Measurements from ENCODE around the gene ZNF432.
A peak's percentile ranks its signal among the peaks of the same experiment; 100 is the strongest.
"Not testable (repeated sequence)": the region's sequence is repeated elsewhere in the genome, so short reads cannot be mapped to it uniquely, and the experiment has no call there.

ZNF432 gene

DNA sequence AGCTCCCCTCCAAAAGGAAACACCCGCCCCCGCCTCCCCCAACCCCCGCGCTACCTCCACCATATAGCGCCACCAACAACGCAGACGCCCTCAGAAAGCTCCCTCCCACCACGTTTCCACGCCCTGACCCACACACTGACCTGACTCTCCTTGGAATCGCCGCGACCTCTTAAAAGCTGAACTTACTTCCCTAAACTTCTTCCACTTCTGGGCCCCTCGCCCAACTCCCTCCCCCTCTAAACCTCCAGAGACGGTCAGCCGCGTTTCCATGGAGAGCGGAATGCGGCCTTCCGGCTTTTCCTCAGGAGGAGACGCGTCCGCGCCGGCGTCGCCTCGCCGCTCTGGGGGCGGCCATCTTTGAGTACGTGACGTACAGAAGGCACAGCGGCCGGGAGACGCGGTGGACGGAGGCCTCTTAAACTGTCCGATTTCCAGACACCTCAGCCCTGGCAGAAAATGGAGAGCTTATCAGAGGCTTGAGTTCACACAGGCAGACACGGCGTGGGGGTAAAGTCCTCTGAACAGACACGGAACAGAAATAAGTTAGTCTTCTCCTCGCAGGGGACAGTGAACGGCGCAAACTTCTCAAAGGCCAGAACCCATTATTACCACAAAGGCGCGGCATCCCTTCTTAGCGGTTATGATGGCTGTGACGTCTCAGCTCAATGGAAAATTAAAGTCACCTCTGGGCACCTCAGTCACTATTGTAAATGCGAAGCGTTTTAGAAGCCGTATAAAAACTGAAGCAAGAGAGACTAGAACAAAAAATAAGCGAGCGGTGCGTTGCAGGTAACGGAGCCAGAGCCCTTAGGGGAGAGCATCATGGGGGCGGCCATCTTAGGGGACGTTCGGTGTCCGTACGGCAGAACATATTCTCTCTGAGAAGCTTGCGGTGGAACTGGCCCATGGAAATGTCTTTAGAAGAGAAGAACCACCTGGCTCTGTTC, at the start of gene ZNF432:
Gene ZNF432, minus strand, starts transcription at position 284 of the 947 bp plus-strand sequence. CDS start 1,970 bp downstream, outside the sequence.
- H3K9ac ChIP-seq (ENCODE audit: low read depth in 1 of 2, low read length in 2 of 2) = peak within 1 kb of the TSS; percentile 67 to 84
- H3K4me1 ChIP-seq (ENCODE audit: control insufficient read depth in 1 of 2, insufficient read depth in 2 of 2, low read length in 2 of 2) = no peaks in the 10 kb centered on the region
- peak within 1 kb of the TSS; percentile 94 for H3K27ac ChIP-seq (ENCODE audit: low read depth, low read length)
- H3K4me3 ChIP-seq (ENCODE audit: low read depth in 1 of 2, low read length in 2 of 2) = peak within 1 kb of the TSS; percentile 86
- H3K9me3 ChIP-seq (ENCODE audit: control insufficient read depth in 1 of 2, low read length in 2 of 2) = peaks cover 24 to 44% of the 10 kb centered on the region in 2 donors
- H3K36me3 ChIP-seq (ENCODE audit: control insufficient read depth in 1 of 2, insufficient read depth in 2 of 2, low read length in 2 of 2) = peaks cover 0 to 10% of the 10 kb centered on the region in 2 donors
- H3K27me3 ChIP-seq (ENCODE audit: control insufficient read depth in 1 of 2, insufficient read depth in 2 of 2, low read length in 2 of 2) = no peaks in the 10 kb centered on the region

DNA sequence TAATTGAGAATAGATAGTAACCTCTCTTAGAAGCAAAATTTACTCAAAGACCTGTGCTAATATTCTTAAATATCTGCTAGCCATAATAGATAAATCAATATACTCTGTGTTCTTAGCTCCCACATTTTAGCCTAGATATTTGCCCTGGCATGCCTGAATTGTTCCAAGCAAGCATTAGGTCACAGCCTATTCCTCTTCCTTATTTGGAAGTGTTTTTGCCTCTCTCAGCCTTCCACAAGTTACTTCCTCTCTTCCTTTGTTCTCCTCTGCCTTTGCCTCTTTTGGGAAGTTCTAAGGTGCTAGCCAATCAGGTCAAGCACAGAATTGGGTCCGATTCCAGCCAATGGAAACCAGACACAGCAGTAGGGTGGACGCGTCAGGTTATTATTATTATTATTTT, 47.8 kb upstream of the ZNF432 start:
- H3K36me3 ChIP-seq (ENCODE audit: control insufficient read depth in 1 of 2, insufficient read depth in 2 of 2, low read length in 2 of 2); H3K9ac ChIP-seq (ENCODE audit: low read depth in 1 of 2, low read length in 2 of 2); H3K4me3 ChIP-seq (ENCODE audit: low read depth in 1 of 2, low read length in 2 of 2); H3K27ac ChIP-seq (ENCODE audit: low read depth, low read length); H3K27me3 ChIP-seq (ENCODE audit: control insufficient read depth in 1 of 2, insufficient read depth in 2 of 2, low read length in 2 of 2): not testable (repeated sequence)
- Histone ChIP-seq H3K9me3 (ENCODE audit: control insufficient read depth in 1 of 2, low read length in 2 of 2) (peaks cover 24 to 31% of the 10 kb centered on the region in 2 donors), H3K4me1 (ENCODE audit: control insufficient read depth in 1 of 2, insufficient read depth in 2 of 2, low read length in 2 of 2) (peaks cover 6 to 11% of the 10 kb centered on the region in 2 donors)

DNA sequence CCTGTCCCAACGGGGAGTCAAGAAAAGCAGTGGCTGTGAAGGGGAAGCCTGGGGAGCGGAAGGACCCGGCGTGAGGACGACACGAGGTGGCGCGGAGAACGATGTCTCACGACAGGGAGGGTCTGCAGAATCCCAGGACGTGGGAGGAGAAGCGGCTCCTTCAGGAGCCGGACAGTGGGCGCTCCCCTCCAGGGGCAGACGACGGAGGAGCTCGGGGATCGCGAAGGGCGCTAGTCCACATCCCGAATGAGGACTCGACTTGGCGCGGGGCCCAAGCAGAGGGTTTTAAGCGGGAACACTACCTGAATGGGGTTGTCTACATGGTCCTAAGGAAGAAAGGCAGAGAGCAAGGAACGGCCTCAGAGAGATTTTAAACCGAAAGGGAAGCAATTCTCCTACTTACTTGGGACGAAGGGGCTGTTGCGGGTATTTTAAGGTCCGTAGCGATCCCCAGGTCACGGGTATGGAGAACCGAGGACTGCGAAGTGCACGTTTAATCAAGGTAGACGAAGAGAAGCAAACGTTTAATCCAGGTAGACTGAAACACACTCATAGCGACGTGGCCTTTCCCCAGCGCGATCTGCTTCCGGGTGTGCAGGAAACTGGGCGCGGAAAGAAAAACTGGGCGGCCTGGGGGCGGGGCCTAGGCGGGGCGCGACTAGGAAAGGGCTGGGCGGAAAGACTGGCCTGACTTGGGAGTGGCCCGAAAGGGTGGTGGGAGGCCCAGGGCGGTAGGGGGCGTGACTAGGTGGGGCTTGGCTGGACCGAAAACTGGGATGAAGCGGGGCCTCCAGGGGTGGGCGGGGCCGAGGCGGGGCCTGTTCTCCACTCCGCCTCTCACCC, 46.8 kb upstream of the ZNF432 start, which contains the start of gene ZNF841:
Gene ZNF841, minus strand, starts transcription at position 594 of the 843 bp plus-strand sequence. CDS start 10,964 bp downstream, outside the sequence.
- Histone ChIP-seq H3K4me3 (ENCODE audit: low read depth in 1 of 2, low read length in 2 of 2) (peak within 1 kb of the TSS; percentile 94 to 100), H3K27me3 (ENCODE audit: control insufficient read depth in 1 of 2, insufficient read depth in 2 of 2, low read length in 2 of 2) (no peaks in the 10 kb centered on the region), H3K36me3 (ENCODE audit: control insufficient read depth in 1 of 2, insufficient read depth in 2 of 2, low read length in 2 of 2) (peaks cover 0 to 4% of the 10 kb centered on the region in 2 donors), H3K4me1 (ENCODE audit: control insufficient read depth in 1 of 2, insufficient read depth in 2 of 2, low read length in 2 of 2) (peaks cover 6 to 11% of the 10 kb centered on the region in 2 donors), H3K9me3 (ENCODE audit: control insufficient read depth in 1 of 2, low read length in 2 of 2) (peaks cover 28 to 33% of the 10 kb centered on the region in 2 donors), H3K27ac (ENCODE audit: low read depth, low read length) (peak within 1 kb of the TSS; percentile 75), H3K9ac (ENCODE audit: low read depth in 1 of 2, low read length in 2 of 2) (peak within 1 kb of the TSS; percentile 71 to 95)

DNA sequence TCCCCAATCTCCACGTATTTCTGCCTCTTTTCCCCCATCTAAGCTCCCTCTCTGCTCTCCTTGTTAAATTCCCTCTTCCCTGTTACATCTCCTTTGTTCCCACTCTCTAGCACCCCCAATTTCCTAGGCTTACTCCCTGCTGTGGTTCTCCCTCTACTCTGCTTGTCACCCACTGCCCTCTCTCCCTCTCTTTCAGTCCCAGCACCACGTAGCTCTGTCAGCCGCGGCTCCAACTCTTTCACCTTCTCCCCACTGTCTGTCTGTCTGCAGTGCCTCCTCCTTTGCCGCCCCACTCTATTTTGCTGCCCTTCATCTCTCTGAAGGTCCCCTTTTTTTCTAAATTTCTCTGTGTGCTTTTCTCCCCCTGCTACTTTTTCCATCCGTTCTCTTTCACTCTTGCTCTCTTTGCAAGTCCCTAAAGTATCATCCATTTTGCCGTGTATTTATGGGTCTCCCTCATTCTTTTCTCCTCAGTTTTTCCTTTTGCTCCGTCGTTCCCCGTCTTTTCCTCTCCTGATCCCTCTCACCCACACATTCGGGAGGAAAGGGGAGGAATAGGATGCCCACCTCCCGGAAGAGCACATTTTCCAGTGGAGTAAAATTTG, 46.0 kb upstream of the ZNF432 start:
- peak overlapping the region; percentile 71 to 95 for H3K9ac ChIP-seq (ENCODE audit: low read depth in 1 of 2, low read length in 2 of 2)
- peak overlapping the region; percentile 94 to 100 for H3K4me3 ChIP-seq (ENCODE audit: low read depth in 1 of 2, low read length in 2 of 2)
- H3K27ac ChIP-seq (ENCODE audit: low read depth, low read length) = no peak overlapping the region
- H3K4me1 ChIP-seq (ENCODE audit: control insufficient read depth in 1 of 2, insufficient read depth in 2 of 2, low read length in 2 of 2) = peaks cover 6 to 11% of the 10 kb centered on the region in 2 donors
- no peaks in the 10 kb centered on the region for H3K27me3 ChIP-seq (ENCODE audit: control insufficient read depth in 1 of 2, insufficient read depth in 2 of 2, low read length in 2 of 2)
- H3K36me3 ChIP-seq (ENCODE audit: control insufficient read depth in 1 of 2, insufficient read depth in 2 of 2, low read length in 2 of 2) = peaks cover 6 to 10% of the 10 kb centered on the region in 2 donors
- peaks cover 28 to 36% of the 10 kb centered on the region in 2 donors for H3K9me3 ChIP-seq (ENCODE audit: control insufficient read depth in 1 of 2, low read length in 2 of 2)

DNA sequence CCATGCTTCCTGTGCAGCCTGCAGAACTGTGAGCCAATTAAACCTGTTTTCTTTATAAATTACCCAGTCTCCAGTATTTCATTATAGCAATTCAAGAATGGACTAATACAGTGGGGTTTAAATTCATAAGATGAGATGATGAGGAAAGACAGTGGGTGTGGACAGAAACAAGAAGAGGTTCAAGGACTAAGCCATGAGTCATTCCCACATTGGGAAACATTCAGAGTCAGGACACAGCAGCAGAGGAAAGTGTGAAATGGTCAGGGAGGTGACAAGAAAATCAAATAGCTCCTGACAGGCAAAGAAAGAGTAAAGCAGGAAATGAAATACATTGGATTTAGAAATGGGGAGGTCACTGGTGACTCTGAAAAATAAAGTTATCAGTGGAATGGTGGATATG, 37.8 kb upstream of the ZNF432 start:
- Histone ChIP-seq H3K4me1 (ENCODE audit: control insufficient read depth in 1 of 2, insufficient read depth in 2 of 2, low read length in 2 of 2) (no peaks in the 10 kb centered on the region), H3K9me3 (ENCODE audit: control insufficient read depth in 1 of 2, low read length in 2 of 2) (peaks cover 36 to 51% of the 10 kb centered on the region in 2 donors), H3K36me3 (ENCODE audit: control insufficient read depth in 1 of 2, insufficient read depth in 2 of 2, low read length in 2 of 2) (peaks cover 61 to 73% of the 10 kb centered on the region in 2 donors), H3K9ac (ENCODE audit: low read depth in 1 of 2, low read length in 2 of 2) (no peak overlapping the region), H3K4me3 (ENCODE audit: low read depth in 1 of 2, low read length in 2 of 2) (no peak overlapping the region), H3K27me3 (ENCODE audit: control insufficient read depth in 1 of 2, insufficient read depth in 2 of 2, low read length in 2 of 2) (no peaks in the 10 kb centered on the region), H3K27ac (ENCODE audit: low read depth, low read length) (no peak overlapping the region)

DNA sequence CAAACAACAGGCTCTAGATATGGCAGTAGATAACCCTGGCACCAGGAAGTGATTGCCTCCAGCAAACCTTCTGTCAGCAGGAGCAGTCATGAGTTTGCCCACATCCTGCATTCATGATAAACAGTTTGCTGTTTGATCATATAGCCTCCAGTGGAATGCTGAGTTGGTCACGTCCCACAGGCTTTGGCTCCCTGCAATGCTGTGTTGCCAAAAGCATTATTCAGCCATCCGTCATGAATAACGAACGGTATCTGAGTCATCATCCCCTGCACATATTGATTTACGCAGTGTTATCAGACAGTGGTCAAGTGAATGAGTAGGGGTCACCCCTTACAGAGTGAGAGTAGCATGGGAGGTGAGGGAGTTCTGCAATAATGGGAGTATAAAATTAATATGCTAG, 21.9 kb upstream of the ZNF432 start:
- peaks cover 70 to 85% of the 10 kb centered on the region in 2 donors for H3K9me3 ChIP-seq (ENCODE audit: control insufficient read depth in 1 of 2, low read length in 2 of 2)
- H3K4me1 ChIP-seq (ENCODE audit: control insufficient read depth in 1 of 2, insufficient read depth in 2 of 2, low read length in 2 of 2) = no peaks in the 10 kb centered on the region

DNA sequence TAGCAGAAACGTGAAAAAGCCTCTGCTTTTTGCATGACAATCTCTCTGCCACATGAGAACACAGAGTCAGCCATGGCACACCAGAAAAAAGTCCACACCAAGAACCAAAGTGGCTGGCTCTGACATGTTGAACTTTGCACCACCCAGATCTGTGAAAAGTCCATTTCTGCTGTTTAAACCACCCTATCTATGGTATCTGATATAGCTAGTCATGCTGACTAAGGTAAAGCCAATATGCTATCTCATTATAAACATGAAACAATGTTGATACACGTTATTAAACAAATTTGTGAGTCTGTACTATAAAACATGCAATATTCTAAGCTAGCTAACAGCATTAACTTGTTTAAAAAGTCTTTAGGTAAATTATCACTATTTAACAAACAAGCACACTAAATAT, 21.0 kb upstream of the ZNF432 start:
- peaks cover 66 to 88% of the 10 kb centered on the region in 2 donors for H3K36me3 ChIP-seq (ENCODE audit: control insufficient read depth in 1 of 2, insufficient read depth in 2 of 2, low read length in 2 of 2)
- H3K9ac ChIP-seq (ENCODE audit: low read depth in 1 of 2, low read length in 2 of 2) = no peak overlapping the region
- no peak overlapping the region for H3K27ac ChIP-seq (ENCODE audit: low read depth, low read length)
- no peaks in the 10 kb centered on the region for H3K4me1 ChIP-seq (ENCODE audit: control insufficient read depth in 1 of 2, insufficient read depth in 2 of 2, low read length in 2 of 2)
- H3K4me3 ChIP-seq (ENCODE audit: low read depth in 1 of 2, low read length in 2 of 2) = peak overlapping the region in 1 of 2 donors; percentile 18
- peaks cover 70 to 85% of the 10 kb centered on the region in 2 donors for H3K9me3 ChIP-seq (ENCODE audit: control insufficient read depth in 1 of 2, low read length in 2 of 2)
- H3K27me3 ChIP-seq (ENCODE audit: control insufficient read depth in 1 of 2, insufficient read depth in 2 of 2, low read length in 2 of 2) = no peaks in the 10 kb centered on the region

More for the DNA sequence above, 21.9 kb upstream of the ZNF432 start:
- Histone ChIP-seq H3K36me3 (ENCODE audit: control insufficient read depth in 1 of 2, insufficient read depth in 2 of 2, low read length in 2 of 2) (peaks cover 66 to 91% of the 10 kb centered on the region in 2 donors), H3K27me3 (ENCODE audit: control insufficient read depth in 1 of 2, insufficient read depth in 2 of 2, low read length in 2 of 2) (no peaks in the 10 kb centered on the region), H3K9ac (ENCODE audit: low read depth in 1 of 2, low read length in 2 of 2) (no peak overlapping the region), H3K27ac (ENCODE audit: low read depth, low read length) (no peak overlapping the region), H3K4me3 (ENCODE audit: low read depth in 1 of 2, low read length in 2 of 2) (peak overlapping the region; percentile 33 to 44)

DNA sequence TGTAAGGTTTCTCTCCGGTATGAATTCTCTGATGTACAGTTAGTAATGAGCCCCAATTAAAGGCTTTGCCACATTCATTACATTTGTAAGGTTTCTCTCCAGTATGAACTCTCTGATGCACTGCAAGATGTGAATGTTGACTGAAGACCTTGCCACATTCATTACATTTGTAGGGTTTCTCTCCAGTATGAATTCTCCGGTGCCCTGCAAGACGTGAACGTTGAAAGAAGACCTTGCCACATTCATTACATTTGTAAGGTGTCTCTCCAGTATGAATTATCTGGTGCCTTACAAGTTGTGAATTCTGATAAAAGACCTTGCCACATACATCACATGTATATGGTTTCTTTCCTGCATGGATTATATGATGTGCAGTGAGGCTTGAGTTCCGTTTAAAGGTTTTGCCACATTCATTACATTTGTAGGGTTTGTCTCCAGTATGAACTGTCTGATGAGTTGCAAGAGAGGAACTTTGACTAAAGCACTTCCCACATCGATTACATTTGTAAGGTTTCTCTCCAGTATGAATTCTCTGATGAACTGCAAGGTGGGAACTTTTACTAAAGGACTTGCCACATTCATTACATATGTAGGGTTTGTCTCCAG, 17.7 kb upstream of the ZNF432 start:
- Histone ChIP-seq H3K9ac (ENCODE audit: low read depth in 1 of 2, low read length in 2 of 2) (no peak overlapping the region), H3K4me1 (ENCODE audit: control insufficient read depth in 1 of 2, insufficient read depth in 2 of 2, low read length in 2 of 2) (no peaks in the 10 kb centered on the region), H3K27me3 (ENCODE audit: control insufficient read depth in 1 of 2, insufficient read depth in 2 of 2, low read length in 2 of 2) (no peaks in the 10 kb centered on the region), H3K9me3 (ENCODE audit: control insufficient read depth in 1 of 2, low read length in 2 of 2) (peaks cover 86 to 90% of the 10 kb centered on the region in 2 donors), H3K27ac (ENCODE audit: low read depth, low read length) (no peak overlapping the region), H3K36me3 (ENCODE audit: control insufficient read depth in 1 of 2, insufficient read depth in 2 of 2, low read length in 2 of 2) (peaks cover 71 to 73% of the 10 kb centered on the region in 2 donors), H3K4me3 (ENCODE audit: low read depth in 1 of 2, low read length in 2 of 2) (peak overlapping the region; percentile 18 to 52)

DNA sequence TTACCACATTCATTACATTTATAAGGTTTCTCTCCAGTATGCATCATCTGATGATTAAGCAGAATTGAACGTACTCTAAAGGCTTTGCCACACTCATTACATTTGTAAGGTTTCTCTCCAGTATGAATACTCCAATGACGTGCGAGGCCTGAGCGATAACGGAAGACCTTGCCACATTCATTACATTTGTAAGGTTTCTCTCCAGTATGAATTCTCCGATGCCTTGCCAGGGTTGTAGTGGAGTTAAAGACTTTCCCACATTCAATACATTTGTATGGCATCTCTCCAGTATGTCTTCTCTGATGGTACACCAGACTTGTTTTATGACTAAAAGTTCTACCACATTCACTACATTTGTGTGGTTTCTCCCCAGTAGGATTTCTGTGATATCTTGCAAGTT, 16.8 kb upstream of the ZNF432 start:
- Histone ChIP-seq H3K4me1 (ENCODE audit: control insufficient read depth in 1 of 2, insufficient read depth in 2 of 2, low read length in 2 of 2) (no peaks in the 10 kb centered on the region), H3K27me3 (ENCODE audit: control insufficient read depth in 1 of 2, insufficient read depth in 2 of 2, low read length in 2 of 2) (no peaks in the 10 kb centered on the region), H3K9me3 (ENCODE audit: control insufficient read depth in 1 of 2, low read length in 2 of 2) (peaks cover 88 to 90% of the 10 kb centered on the region in 2 donors), H3K36me3 (ENCODE audit: control insufficient read depth in 1 of 2, insufficient read depth in 2 of 2, low read length in 2 of 2) (peaks cover 62 to 63% of the 10 kb centered on the region in 2 donors), H3K4me3 (ENCODE audit: low read depth in 1 of 2, low read length in 2 of 2) (peak overlapping the region in 1 of 2 donors; percentile 48), H3K27ac (ENCODE audit: low read depth, low read length) (no peak overlapping the region), H3K9ac (ENCODE audit: low read depth in 1 of 2, low read length in 2 of 2) (no peak overlapping the region)

Measured in duodenal mucosa (tissue), 2 donors.